ENCODE results near the gene APOA4. TPM values are rescaled to one million over a fixed set of nuclear protein-coding genes. Genes with fewer than 3 reads are reported as not detected.

APOA4 gene
- total and polyA plus RNA-seq, 2 of the 13 experiments (the other 11 are each of a cell fraction or from before 2014, with no cell fraction given): 3.8 to 7.2 TPM

- TF ChIP-seq ZBTB40 (IDR thresholded peaks at IDR 0.05): no peak
- peak; percentile 59; the same call in 1 of the 2 replicates for TF ChIP-seq ZBTB40 (CRISPR knock-in tag; IDR thresholded peaks at IDR 0.05)
- 0 out of 2 replicates have a peak, but pooled peaks have one; percentile 65 for TF ChIP-seq ZNF230 (CRISPR knock-in tag; IDR thresholded peaks at IDR 0.05)
- TF ChIP-seq FOXO1 (CRISPR knock-in tag; IDR thresholded peaks at IDR 0.05): peak; percentile 100
- TF ChIP-seq SIX4 (CRISPR knock-in tag; IDR thresholded peaks at IDR 0.05): peak; percentile 87
- TF ChIP-seq AFF4 (CRISPR knock-in tag; IDR thresholded peaks at IDR 0.05): peak; percentile 85
- peak; percentile 50 for TF ChIP-seq BHLHE40 (IDR thresholded peaks at IDR 0.05; ENCODE audit: low read length)
- no peak for TF ChIP-seq SRSF4 (IDR thresholded peaks at IDR 0.05; ENCODE audit: low read depth, low read length, poor library complexity, severe bottlenecking)
- TF ChIP-seq SIN3A (IDR thresholded peaks at IDR 0.05; ENCODE audit: borderline replicate concordance, low read depth, low read length): peak; percentile 93
- no peak for TF ChIP-seq ZNF513 (CRISPR knock-in tag; conservative IDR thresholded peaks at IDR 0.05)
Observed at GRCh38 chr11:116832350-116833290, 9.5 kb upstream of the APOA4 start (continued).

Data from HepG2 (cell line).